Measurements from ENCODE around the gene MCM9.

DNA sequence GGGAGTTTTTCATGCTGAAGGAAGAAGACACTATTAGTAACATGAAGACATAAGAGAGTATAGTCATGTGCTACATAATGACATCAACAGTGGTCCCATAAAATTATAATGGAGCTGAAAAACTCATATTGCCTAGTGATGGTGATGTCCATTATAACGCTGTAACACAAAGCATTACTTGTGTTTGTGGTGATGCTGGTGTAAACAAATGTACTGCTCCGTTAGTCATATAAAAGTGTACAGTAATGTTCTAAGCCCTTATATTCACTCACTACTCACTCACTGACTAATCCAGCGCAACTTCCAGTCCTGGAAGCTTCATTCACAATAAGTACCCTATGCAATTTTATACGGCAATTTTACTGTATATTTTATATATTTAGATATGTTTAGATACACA is 67.8 kb downstream of the MCM9 start:
- no peak for TF ChIP-seq POLR2A (IDR thresholded peaks at IDR 0.05)
- TF ChIP-seq, protein P1, sequence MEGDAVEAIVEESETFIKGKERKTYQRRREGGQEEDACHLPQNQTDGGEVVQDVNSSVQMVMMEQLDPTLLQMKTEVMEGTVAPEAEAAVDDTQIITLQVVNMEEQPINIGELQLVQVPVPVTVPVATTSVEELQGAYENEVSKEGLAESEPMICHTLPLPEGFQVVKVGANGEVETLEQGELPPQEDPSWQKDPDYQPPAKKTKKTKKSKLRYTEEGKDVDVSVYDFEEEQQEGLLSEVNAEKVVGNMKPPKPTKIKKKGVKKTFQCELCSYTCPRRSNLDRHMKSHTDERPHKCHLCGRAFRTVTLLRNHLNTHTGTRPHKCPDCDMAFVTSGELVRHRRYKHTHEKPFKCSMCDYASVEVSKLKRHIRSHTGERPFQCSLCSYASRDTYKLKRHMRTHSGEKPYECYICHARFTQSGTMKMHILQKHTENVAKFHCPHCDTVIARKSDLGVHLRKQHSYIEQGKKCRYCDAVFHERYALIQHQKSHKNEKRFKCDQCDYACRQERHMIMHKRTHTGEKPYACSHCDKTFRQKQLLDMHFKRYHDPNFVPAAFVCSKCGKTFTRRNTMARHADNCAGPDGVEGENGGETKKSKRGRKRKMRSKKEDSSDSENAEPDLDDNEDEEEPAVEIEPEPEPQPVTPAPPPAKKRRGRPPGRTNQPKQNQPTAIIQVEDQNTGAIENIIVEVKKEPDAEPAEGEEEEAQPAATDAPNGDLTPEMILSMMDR (IDR thresholded peaks at IDR 0.05) = no peak

Data from right lobe of liver (tissue), 4 donors.